GM12872 (cell line): ENCODE results near the gene SYNGR1.

ENCODE experiments used
- TF ChIP-seq, protein P1 (sequence below): IDR thresholded peaks from 3 replicates; pipeline ENCODE4 v1.5.1; 2011; ENCODE audit warnings: low read depth, mild to moderate bottlenecking, low read length, moderate library complexity; ENCODE audit not compliant: insufficient read depth

The SYNGR1 gene

DNA sequence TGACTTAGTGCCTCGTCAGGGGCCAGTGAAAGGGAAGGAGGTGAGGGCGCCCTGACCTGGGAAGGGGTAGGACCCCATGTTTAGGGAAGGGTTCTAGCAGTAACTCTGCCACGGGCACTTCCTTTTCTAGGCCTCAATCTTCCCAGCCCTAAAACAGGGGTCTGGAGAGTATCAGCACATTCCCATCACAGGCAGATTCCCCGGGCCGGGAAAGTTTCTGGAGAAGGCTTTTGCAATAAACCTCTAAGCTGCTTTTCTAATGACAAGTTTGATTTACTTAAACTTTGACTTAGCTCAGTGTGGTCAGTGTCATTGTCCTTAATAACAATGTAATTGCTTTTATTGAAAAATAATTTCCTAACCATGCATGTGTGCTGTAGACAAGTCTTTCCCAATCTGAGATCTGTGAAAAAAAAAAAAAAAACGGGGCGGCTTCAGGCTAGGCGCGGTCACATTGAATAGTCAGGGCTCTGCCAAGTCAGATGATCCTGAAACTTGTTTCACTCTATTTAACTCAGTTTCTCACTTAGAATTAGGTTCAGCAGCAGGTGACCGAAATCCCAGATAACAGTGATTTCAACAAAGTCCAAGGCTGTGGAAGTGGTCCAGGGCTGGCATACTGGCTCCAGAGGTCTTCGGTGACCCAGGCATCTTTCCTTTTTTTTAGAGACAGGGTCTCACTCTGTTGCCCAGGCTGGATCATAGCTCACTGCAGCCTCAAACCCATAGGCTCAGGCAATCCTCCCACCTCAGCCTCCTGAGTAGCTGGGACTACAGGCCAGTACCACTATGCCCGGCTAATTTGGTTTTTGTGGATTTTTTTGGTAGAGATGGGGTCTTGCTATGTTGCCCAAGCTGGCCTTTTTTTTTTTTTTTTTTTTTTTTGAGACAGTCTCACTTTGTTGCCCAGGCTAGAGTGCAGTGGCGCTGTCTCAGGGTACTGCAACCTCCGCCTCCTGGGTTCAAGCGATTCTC, 30.3 kb downstream of the SYNGR1 start:
- TF ChIP-seq, protein P1, sequence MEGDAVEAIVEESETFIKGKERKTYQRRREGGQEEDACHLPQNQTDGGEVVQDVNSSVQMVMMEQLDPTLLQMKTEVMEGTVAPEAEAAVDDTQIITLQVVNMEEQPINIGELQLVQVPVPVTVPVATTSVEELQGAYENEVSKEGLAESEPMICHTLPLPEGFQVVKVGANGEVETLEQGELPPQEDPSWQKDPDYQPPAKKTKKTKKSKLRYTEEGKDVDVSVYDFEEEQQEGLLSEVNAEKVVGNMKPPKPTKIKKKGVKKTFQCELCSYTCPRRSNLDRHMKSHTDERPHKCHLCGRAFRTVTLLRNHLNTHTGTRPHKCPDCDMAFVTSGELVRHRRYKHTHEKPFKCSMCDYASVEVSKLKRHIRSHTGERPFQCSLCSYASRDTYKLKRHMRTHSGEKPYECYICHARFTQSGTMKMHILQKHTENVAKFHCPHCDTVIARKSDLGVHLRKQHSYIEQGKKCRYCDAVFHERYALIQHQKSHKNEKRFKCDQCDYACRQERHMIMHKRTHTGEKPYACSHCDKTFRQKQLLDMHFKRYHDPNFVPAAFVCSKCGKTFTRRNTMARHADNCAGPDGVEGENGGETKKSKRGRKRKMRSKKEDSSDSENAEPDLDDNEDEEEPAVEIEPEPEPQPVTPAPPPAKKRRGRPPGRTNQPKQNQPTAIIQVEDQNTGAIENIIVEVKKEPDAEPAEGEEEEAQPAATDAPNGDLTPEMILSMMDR = no peak

- TF ChIP-seq, protein P1 = no peak
These were observed 31.4 kb downstream of the SYNGR1 start for GRCh38 chr22:39381009-39381755.

- TF ChIP-seq, protein P1 = no peak
These were observed 32.1 kb downstream of the SYNGR1 start for GRCh38 chr22:39381930-39382329.

GRCh38 chr22:39382410-39382809, 32.6 kb downstream of the SYNGR1 start:
- TF ChIP-seq, protein P1 = no peak

DNA sequence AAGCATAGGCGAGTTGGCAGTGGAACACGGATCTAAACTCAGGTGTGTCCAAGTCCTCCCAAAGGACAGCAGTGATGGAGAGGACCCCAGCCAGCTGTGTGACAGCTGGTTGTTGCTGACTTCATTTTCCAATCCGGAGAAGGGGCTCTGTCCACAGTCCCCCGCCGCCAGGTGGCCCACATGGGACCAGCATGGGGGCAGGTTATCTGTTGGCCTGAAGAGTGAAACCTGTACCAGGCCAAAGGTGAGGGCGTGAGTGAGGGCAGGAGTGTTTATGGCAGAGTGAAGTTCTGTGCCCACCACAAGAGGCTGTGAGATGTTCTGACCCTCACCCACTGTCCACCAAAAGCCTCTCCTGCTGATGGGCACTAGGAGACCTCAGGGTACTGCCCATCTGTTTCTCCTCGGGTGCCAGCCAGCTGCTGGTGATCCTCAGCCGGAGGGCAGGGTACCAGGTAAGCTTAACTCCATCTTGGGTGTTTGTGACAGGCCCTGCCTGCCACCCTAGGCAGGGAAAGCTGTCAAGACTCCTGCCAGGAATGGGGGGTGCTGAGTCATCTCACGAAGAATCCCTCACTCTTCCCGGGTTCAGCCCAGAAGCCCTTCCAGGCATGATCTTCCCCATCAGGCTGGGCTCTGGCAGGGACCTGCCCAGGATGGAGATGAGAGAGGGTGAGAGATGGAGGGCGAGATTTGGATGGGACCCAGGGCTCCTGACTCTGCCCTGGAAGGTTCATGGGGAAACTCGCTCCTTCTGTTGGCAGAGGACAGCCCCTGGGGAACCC, 34.2 kb downstream of the SYNGR1 start:
- TF ChIP-seq, protein P1 = no peak

- TF ChIP-seq, protein P1 = peak; percentile 66
These were observed 35.1 kb downstream of the SYNGR1 start for GRCh38 chr22:39384750-39385480.
